BE2C (cell line): Measurements from ENCODE around the gene SH3RF2.

Experiments used
- DNase-seq: peaks from one replicate; pipeline ENCODE4 v3.0.0-alpha.2; 2020
- H3K27me3 ChIP-seq: fragments of 250-450 bp; sonication (Bioruptor Pico); 2 replicates; pipeline ENCODE4 v1.5.1; 2020; ENCODE audit warnings: mild to moderate bottlenecking
- H3K36me3 ChIP-seq: fragments of 250-450 bp; sonication (Bioruptor Pico); 2 replicates; pipeline ENCODE4 v1.5.1; 2020; ENCODE audit warnings: mild to moderate bottlenecking
- H3K4me1 ChIP-seq: fragments of 250-450 bp; sonication (Bioruptor Pico); 2 replicates; pipeline ENCODE4 v1.5.1; 2020
- H3K4me3 ChIP-seq: 2 replicates; pipeline ENCODE4 v1.5.1; 2011; ENCODE audit warnings: low read depth, low read length
- H3K9me3 ChIP-seq: fragments of 250-450 bp; sonication (Bioruptor Pico); 2 replicates; pipeline ENCODE4 v1.5.1; 2020
- TF ChIP-seq, protein P1 (sequence below): IDR thresholded peaks from 2 replicates; pipeline ENCODE4 v1.5.1; 2012; ENCODE audit warnings: mild to moderate bottlenecking, low read depth, low read length

SH3RF2 gene

DNA sequence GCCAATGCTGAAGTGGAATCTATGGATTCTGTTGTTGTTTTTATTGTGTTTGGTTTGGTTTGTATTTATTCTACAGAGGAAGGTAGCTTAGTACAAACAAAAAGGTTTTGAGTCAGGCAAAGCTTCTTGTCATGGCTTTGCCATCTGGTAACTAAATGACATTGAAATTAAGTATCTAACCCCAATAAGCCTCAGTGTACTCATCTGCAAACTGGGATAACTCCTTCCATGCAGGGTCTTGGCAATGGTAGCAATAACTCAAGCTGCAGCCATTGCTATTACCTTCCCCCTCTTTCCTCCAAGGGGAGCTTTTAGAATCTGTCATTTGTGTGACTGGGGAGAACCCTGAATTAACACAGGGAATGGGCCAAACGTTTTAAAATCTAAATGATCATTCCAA lies 89.3 kb downstream of the SH3RF2 start:
- Histone ChIP-seq H3K9me3 (no peaks in the 10 kb centered on the region), H3K4me3 (no peak overlapping the region), H3K27me3 (no peaks in the 10 kb centered on the region; the same call in 1 of the 2 replicates), H3K4me1 (no peaks in the 10 kb centered on the region), H3K36me3 (no peaks in the 10 kb centered on the region)
- TF ChIP-seq, protein P1, sequence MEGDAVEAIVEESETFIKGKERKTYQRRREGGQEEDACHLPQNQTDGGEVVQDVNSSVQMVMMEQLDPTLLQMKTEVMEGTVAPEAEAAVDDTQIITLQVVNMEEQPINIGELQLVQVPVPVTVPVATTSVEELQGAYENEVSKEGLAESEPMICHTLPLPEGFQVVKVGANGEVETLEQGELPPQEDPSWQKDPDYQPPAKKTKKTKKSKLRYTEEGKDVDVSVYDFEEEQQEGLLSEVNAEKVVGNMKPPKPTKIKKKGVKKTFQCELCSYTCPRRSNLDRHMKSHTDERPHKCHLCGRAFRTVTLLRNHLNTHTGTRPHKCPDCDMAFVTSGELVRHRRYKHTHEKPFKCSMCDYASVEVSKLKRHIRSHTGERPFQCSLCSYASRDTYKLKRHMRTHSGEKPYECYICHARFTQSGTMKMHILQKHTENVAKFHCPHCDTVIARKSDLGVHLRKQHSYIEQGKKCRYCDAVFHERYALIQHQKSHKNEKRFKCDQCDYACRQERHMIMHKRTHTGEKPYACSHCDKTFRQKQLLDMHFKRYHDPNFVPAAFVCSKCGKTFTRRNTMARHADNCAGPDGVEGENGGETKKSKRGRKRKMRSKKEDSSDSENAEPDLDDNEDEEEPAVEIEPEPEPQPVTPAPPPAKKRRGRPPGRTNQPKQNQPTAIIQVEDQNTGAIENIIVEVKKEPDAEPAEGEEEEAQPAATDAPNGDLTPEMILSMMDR = no peak
- DNase-seq = no peak

DNA sequence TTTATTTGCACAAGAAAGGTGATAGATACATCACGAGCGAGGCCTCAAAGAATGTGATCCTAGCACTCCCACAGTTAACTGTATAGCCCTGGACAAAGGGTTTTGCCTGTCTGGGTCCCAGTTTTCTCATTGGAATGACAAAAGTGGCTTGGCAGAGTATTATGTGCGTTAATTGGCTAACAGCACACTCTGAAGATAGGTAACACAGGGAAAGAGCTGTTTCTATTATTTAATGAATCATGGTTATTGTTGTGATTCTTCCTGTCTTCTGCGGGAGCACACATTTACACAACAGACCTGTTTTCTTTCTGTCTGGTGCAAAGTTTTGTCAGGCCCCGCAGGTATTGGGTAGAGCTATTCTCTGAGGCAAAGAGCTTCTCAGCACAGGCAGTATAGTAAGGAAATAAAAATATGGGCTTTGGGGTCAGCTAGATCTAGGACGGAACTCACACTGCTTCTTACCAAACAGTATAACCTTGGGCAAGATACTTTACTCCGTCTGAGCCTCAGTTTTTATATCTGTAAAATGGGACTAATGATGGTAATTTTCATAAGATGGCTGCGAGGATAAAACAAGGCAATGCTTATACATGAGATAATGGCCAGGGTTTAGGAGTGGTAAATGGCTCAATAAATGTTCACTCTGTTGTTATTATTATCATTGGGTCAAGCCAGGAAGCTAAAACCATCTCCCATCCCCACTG lies 90.1 kb downstream of the SH3RF2 start:
- Histone ChIP-seq H3K27me3 (no peaks in the 10 kb centered on the region; the same call in 1 of the 2 replicates), H3K36me3 (no peaks in the 10 kb centered on the region), H3K4me3 (no peak overlapping the region), H3K9me3 (no peaks in the 10 kb centered on the region), H3K4me1 (no peaks in the 10 kb centered on the region)
- no peak for DNase-seq
- TF ChIP-seq, protein P1 = no peak

GRCh38 chr5:146027751-146028150 lies 91.4 kb downstream of the SH3RF2 start:
- H3K27me3 ChIP-seq = peaks cover 1% of the 10 kb centered on the region
- TF ChIP-seq, protein P1 = no peak
- no peak overlapping the region for H3K4me3 ChIP-seq
- no peaks in the 10 kb centered on the region for H3K36me3 ChIP-seq
- H3K9me3 ChIP-seq = no peaks in the 10 kb centered on the region
- no peaks in the 10 kb centered on the region for H3K4me1 ChIP-seq
- no peak for DNase-seq

DNA sequence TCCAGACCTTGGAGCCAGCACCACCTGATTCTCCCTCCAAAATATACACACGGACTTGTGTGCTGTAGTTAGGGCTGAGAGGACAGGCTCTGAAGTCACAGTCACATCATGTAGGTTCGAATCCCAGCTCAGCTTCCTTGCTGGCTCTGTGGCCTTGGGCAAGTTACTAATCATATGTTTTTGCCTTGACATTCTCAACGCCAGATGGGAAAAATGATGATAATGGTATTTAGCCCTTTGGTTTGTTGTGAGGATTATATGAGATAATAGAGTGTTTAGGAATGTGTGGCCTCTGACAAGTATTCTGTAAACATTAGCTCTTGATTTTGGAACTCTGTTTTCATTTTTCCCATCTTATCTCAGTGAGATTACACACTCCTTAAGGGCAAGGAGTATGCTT lies 96.5 kb downstream of the SH3RF2 start:
- no peak for DNase-seq
- TF ChIP-seq, protein P1 = no peak
- Histone ChIP-seq H3K36me3 (no peaks in the 10 kb centered on the region), H3K4me3 (no peak overlapping the region), H3K9me3 (no peaks in the 10 kb centered on the region), H3K4me1 (no peaks in the 10 kb centered on the region), H3K27me3 (peaks cover 11% of the 10 kb centered on the region)

DNA sequence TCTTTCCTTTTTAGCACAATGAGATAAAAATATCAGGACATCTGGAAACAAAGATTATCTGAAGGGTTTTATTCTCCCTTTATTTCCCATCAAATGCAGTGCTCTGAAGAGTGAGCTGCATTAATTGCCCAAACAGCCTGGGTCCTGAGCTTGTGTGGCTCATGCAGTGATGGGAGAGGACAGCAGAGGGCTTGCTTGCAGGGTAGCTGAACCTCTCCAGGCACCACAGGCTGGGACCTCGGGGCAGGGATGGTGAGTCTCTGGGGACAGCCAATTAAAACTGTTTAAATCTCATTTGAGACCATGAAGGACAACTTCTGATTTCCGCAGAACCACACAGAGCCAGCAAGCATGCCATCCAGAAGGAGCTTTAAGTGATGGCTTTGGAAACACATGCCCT lies 97.7 kb downstream of the SH3RF2 start:
- Histone ChIP-seq H3K36me3 (no peaks in the 10 kb centered on the region), H3K4me1 (no peaks in the 10 kb centered on the region), H3K9me3 (no peaks in the 10 kb centered on the region), H3K27me3 (peaks cover 11% of the 10 kb centered on the region), H3K4me3 (no peak overlapping the region)
- TF ChIP-seq, protein P1 = peak; percentile 24
- peak; percentile 35 for DNase-seq

DNA sequence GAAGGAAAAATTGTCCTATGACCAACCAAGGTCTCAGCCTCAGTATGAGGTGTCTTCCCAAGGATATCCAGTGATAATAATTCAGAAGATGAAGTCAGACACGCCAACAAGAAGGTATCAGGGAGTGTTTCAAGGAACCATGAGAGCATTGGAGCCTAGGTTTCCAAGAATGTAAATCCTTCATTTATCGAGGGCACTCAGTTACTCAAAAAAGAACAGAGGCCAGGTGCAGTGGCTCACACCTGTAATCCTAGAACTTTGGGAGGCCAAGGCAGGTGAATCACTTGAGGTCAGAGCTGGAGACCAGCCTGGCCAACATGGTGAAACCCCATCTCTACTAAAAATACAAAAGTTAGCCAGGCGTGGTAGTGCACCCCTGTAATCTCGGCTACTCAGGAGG lies 98.2 kb downstream of the SH3RF2 start:
- H3K4me3 ChIP-seq = no peak overlapping the region
- no peaks in the 10 kb centered on the region for H3K9me3 ChIP-seq
- DNase-seq = no peak
- H3K36me3 ChIP-seq = no peaks in the 10 kb centered on the region
- TF ChIP-seq, protein P1 = no peak
- H3K27me3 ChIP-seq = peaks cover 11% of the 10 kb centered on the region
- H3K4me1 ChIP-seq = no peaks in the 10 kb centered on the region
